ENCODE measurements around the gene LDLRAD3.

DNA sequence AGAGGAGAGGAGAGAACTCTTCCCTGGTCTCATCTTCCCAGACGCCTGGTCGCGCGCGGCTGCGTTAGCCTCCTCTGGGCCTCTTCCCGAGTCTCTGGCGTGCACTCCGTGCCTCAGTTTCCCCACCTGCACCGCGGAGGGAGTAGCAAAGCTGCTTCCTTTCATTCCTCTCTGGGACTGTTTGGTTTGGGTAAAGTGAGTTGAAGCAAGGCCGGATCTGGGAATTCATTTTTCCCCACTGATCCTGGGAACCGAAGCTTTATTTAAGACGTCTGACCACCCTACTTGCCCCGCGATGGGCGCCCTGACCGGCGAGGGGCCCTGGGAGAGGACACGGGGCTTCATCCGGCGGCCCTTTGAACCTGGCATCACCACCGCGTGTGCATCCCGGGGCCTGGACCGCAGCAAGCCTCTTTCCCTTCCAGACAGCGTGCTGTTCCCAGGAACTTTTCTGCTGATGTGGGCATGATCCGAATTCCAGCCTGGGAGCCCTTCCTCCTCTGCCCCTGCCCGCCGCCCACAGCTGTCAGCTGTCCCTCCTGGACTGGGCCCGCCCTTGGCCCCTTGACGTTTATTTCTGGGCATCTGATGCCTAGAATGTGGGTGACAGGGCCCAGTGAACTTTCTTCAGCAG is 758 bp downstream of the LDLRAD3 start:
- TF ChIP-seq EZH2 (IDR thresholded peaks at IDR 0.05; ENCODE audit: low read length) = no peak
- TF ChIP-seq, protein P1, sequence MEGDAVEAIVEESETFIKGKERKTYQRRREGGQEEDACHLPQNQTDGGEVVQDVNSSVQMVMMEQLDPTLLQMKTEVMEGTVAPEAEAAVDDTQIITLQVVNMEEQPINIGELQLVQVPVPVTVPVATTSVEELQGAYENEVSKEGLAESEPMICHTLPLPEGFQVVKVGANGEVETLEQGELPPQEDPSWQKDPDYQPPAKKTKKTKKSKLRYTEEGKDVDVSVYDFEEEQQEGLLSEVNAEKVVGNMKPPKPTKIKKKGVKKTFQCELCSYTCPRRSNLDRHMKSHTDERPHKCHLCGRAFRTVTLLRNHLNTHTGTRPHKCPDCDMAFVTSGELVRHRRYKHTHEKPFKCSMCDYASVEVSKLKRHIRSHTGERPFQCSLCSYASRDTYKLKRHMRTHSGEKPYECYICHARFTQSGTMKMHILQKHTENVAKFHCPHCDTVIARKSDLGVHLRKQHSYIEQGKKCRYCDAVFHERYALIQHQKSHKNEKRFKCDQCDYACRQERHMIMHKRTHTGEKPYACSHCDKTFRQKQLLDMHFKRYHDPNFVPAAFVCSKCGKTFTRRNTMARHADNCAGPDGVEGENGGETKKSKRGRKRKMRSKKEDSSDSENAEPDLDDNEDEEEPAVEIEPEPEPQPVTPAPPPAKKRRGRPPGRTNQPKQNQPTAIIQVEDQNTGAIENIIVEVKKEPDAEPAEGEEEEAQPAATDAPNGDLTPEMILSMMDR (optimal IDR thresholded peaks at IDR 0.05 in 1 of 3, IDR thresholded peaks at IDR 0.05 in 1 of 3, conservative IDR thresholded peaks at IDR 0.05 in 1 of 3; ENCODE audit: extremely low read depth in 1 of 3, insufficient read depth in 2 of 3, low read length in 3 of 3) = no peak

All from keratinocyte (primary cell).